Dendritic cell treated with granulocyte-macrophage colony-stimulating factor and Interleukin-4, amounts not matched to agents 40 ng/mL and 50 ng/mL, for 4 days (primary cell): Measurements from ENCODE around the gene FADS2.

Source experiments
- H3K27ac Mint-ChIP-seq: one replicate; pipeline ENCODE4 v1.8.0; 2022; ENCODE audit warnings: mild to moderate bottlenecking, mixed read lengths
- H3K27me3 Mint-ChIP-seq: one replicate; pipeline ENCODE4 v1.8.0; 2022; ENCODE audit warnings: mild to moderate bottlenecking, mixed read lengths
- H3K36me3 Mint-ChIP-seq: one replicate; pipeline ENCODE4 v1.8.0; 2022; ENCODE audit warnings: low read depth, mixed read lengths
- H3K4me1 Mint-ChIP-seq: one replicate; pipeline ENCODE4 v1.8.0; 2022; ENCODE audit warnings: low read depth, mixed read lengths
- H3K4me3 Mint-ChIP-seq: one replicate; pipeline ENCODE4 v1.8.0; 2022; ENCODE audit warnings: mild to moderate bottlenecking, moderate library complexity, mixed read lengths
- H3K9me3 Mint-ChIP-seq: one replicate; pipeline ENCODE4 v1.8.0; 2022; ENCODE audit warnings: mixed read lengths
- intact Hi-C: fragments of 100-400 bp; cut with micrococcal nuclease; formaldehyde crosslinking; loops from one replicate; pipeline ENCODE4 v1.15.0; 2022

FADS2 gene

DNA sequence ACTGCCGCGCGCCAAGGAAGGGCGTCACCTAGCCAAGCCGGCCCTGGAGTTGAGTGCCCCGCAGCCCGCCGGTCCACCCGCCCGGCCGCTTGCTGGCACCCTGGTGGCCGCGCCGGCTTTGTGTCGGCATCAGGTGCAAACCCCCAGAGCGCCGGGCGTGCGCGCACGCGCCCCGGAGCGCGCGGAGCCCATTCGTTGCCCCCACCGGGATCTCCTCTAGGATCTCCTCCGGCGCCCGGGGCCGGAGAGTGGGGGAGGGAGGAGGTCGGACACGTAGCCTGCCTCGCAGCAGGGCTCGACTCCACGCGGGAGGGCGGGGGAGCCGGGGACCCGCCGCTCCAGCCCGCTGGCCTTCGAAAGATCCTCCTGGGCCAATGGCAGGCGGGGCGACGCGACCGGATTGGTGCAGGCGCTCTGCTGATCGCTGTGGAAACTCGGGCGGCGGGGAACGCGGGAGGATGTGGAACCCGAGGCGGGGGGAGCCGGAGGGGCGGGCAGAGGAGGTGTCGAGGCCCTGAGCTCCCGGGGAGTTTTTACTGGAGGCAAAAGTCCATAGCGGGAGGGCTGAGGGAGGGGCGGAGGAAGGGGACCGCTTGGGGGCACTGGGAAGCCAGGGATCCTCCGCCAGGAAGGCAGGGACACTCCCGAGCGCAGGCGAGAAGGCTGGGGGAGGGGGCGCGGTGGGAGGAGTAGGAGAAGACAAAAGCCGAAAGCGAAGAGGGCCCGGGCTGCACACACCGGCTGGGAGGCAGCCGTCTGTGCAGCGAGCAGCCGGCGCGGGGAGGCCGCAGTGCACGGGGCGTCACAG lies at the start of gene FADS2:
Gene FADS2, plus strand, starts transcription at position 730 of the 808 bp plus-strand sequence. CDS start 91 bp downstream, outside the sequence.
- intact Hi-C loops, result loop anchor here (1.0 kb wide), 1 partner anchor 10 kb away; the partner anchor contains the start of gene FADS1

GRCh38 chr11:61778357-61778886 lies 49.7 kb upstream of the FADS2 start:
- intact Hi-C loops, result no loop called here
- no peak overlapping the region for H3K4me3 Mint-ChIP-seq
- H3K27me3 Mint-ChIP-seq, result peaks cover 37% of the 10 kb centered on the region
- peaks cover 31% of the 10 kb centered on the region for H3K4me1 Mint-ChIP-seq
- no peaks in the 10 kb centered on the region for H3K9me3 Mint-ChIP-seq
- H3K36me3 Mint-ChIP-seq, result peaks cover 4% of the 10 kb centered on the region
- H3K27ac Mint-ChIP-seq, result no peak overlapping the region

More for the DNA sequence above, at the start of gene FADS2:
- Mint-ChIP-seq H3K36me3 (peaks cover 51% of the 10 kb centered on the region), H3K27me3 (no peaks in the 10 kb centered on the region), H3K4me3 (peak within 1 kb of the TSS; percentile 97), H3K9me3 (no peaks in the 10 kb centered on the region), H3K27ac (peak within 1 kb of the TSS; percentile 97), H3K4me1 (peaks cover 58% of the 10 kb centered on the region)

- Mint-ChIP-seq H3K9me3 (no peaks in the 10 kb centered on the region), H3K27ac (no peak overlapping the region), H3K36me3 (peaks cover 11% of the 10 kb centered on the region), H3K4me1 (peaks cover 35% of the 10 kb centered on the region), H3K4me3 (no peak overlapping the region), H3K27me3 (peaks cover 37% of the 10 kb centered on the region)
- intact Hi-C loops, result no loop called here
Measured at GRCh38 chr11:61778920-61779650, 49.0 kb upstream of the FADS2 start.

DNA sequence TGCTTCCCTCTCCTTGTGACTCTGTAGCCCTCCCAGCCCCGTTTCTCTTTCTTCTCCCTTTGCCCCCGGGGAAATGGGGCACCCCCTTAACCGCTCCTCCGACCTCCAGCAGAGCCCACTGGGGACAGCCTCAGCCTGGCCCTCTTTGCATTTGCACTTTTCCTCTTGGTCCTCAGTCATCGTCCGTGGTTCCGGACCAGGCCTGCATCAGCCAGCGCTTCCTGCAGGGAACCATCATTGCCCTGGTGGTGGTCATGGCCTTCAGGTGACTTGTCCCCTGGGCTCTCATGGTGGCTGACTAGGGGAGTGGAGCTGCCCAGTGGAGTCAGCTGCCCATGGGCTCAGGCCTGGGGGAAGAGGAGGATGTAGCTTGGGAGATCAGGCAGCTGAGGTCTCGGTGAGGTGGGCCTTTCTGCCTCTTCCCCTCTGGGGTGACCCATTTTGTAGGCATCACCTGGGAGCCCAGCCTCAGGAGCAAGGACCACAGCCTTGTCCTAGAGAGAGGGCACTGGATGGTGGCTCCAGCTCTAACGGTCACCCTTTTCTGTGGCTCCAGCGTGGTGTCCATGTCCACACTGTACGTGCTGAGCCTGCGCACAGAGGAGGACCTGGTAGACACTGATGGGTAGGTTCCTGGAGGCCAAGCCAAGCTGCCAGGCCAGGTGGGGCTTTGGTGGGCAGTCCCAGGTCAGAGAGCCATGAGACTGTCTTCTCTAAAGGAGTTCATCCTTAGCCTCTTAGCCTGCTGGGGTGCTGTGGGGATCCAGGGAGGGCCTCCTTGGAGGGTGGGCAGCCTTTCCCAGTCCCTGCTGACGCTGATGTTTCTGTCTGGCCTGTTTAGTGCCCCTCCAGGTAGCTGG lies 48.2 kb upstream of the FADS2 start:
- Mint-ChIP-seq H3K9me3 (no peaks in the 10 kb centered on the region), H3K4me3 (no peak overlapping the region), H3K27me3 (peaks cover 33% of the 10 kb centered on the region), H3K36me3 (peaks cover 19% of the 10 kb centered on the region), H3K27ac (no peak overlapping the region), H3K4me1 (peaks cover 41% of the 10 kb centered on the region)
- intact Hi-C loops, result no loop called here

- no peak overlapping the region for H3K27ac Mint-ChIP-seq
- peaks cover 27% of the 10 kb centered on the region for H3K36me3 Mint-ChIP-seq
- no peaks in the 10 kb centered on the region for H3K9me3 Mint-ChIP-seq
- peaks cover 30% of the 10 kb centered on the region for H3K27me3 Mint-ChIP-seq
- H3K4me3 Mint-ChIP-seq, result no peak overlapping the region
- H3K4me1 Mint-ChIP-seq, result peaks cover 35% of the 10 kb centered on the region
- intact Hi-C loops, result no loop called here
Measured at GRCh38 chr11:61780581-61781162, 47.4 kb upstream of the FADS2 start.

GRCh38 chr11:61781585-61781984 lies 46.5 kb upstream of the FADS2 start:
- no peak overlapping the region for H3K27ac Mint-ChIP-seq
- peaks cover 29% of the 10 kb centered on the region for H3K4me1 Mint-ChIP-seq
- H3K4me3 Mint-ChIP-seq, result no peak overlapping the region
- peaks cover 26% of the 10 kb centered on the region for H3K27me3 Mint-ChIP-seq
- H3K36me3 Mint-ChIP-seq, result peaks cover 36% of the 10 kb centered on the region
- no peaks in the 10 kb centered on the region for H3K9me3 Mint-ChIP-seq
- intact Hi-C loops, result no loop called here

- peaks cover 22% of the 10 kb centered on the region for H3K4me1 Mint-ChIP-seq
- H3K9me3 Mint-ChIP-seq, result no peaks in the 10 kb centered on the region
- intact Hi-C loops, result no loop called here
- H3K4me3 Mint-ChIP-seq, result no peak overlapping the region
- peaks cover 43% of the 10 kb centered on the region for H3K36me3 Mint-ChIP-seq
- H3K27ac Mint-ChIP-seq, result no peak overlapping the region
- H3K27me3 Mint-ChIP-seq, result peaks cover 19% of the 10 kb centered on the region
Measured at GRCh38 chr11:61782299-61782698, 45.8 kb upstream of the FADS2 start.

DNA sequence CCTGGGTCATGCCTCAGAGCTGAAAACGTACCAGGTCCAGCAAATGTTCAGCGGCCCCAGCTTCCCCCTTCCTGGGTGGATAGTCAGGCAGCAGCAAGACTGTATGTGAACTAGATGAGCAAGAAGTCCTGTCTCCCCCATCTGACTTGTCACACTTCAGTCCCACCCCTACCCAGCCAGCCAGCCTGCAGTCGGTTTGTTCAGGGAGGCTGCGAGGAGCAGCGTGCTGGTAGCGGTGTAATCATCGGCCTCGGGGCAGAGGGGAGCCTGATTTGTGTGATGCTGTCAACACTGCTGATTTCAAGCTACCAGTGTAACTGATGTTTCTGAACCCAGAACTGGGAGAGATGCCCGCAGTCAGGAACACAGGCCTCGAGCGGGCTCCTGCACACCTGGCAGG lies 45.3 kb upstream of the FADS2 start:
- H3K27me3 Mint-ChIP-seq, result peaks cover 14% of the 10 kb centered on the region
- peaks cover 19% of the 10 kb centered on the region for H3K4me1 Mint-ChIP-seq
- no peak overlapping the region for H3K4me3 Mint-ChIP-seq
- no peaks in the 10 kb centered on the region for H3K9me3 Mint-ChIP-seq
- no peak overlapping the region for H3K27ac Mint-ChIP-seq
- H3K36me3 Mint-ChIP-seq, result peaks cover 49% of the 10 kb centered on the region
- intact Hi-C loops, result no loop called here

GRCh38 chr11:61783717-61784505 lies 44.2 kb upstream of the FADS2 start:
- peaks cover 21% of the 10 kb centered on the region for H3K4me1 Mint-ChIP-seq
- H3K4me3 Mint-ChIP-seq, result no peak overlapping the region
- H3K27me3 Mint-ChIP-seq, result peaks cover 3% of the 10 kb centered on the region
- intact Hi-C loops, result no loop called here
- peaks cover 59% of the 10 kb centered on the region for H3K36me3 Mint-ChIP-seq
- peak overlapping the region; percentile 10 for H3K27ac Mint-ChIP-seq
- no peaks in the 10 kb centered on the region for H3K9me3 Mint-ChIP-seq

- no peak overlapping the region for H3K4me3 Mint-ChIP-seq
- peak overlapping the region; percentile 10 for H3K27ac Mint-ChIP-seq
- peaks cover 23% of the 10 kb centered on the region for H3K4me1 Mint-ChIP-seq
- intact Hi-C loops, result no loop called here
- H3K9me3 Mint-ChIP-seq, result no peaks in the 10 kb centered on the region
- peaks cover 65% of the 10 kb centered on the region for H3K36me3 Mint-ChIP-seq
- H3K27me3 Mint-ChIP-seq, result peaks cover 3% of the 10 kb centered on the region
Measured at GRCh38 chr11:61784506-61784805, 43.6 kb upstream of the FADS2 start.

GRCh38 chr11:61785837-61786402 lies 42.2 kb upstream of the FADS2 start:
- Mint-ChIP-seq H3K36me3 (peaks cover 76% of the 10 kb centered on the region), H3K9me3 (no peaks in the 10 kb centered on the region), H3K27ac (no peak overlapping the region), H3K4me1 (peaks cover 27% of the 10 kb centered on the region), H3K27me3 (no peaks in the 10 kb centered on the region), H3K4me3 (no peak overlapping the region)
- intact Hi-C loops, result no loop called here

DNA sequence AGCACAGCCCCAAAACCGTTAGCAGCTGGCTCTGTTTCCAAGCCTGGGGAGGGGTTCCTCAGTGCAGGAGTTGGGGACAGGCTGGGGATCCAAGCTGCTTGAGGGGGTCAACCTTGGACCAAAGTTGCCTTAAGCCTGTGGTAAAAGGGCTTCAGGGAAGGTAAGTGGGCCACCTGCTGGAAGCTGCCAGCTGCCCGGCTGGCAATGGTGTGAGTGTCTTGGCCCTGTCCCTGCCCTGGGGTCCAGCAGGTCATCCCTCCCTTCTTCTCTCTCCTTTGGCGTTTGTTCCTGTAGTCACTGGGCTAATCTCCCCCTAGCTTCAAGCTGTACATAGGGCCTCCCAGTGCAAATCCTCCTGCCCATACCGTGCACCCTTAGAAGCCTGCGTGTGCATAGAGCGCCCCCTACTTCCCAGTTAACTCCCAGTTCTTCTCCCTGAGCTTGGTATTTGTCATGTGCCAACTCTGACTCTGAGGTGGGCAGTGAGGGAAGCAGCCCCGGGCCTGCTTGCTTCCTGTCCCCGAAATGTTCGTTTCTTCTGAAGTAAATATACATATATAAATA lies 40.1 kb upstream of the FADS2 start:
- no peaks in the 10 kb centered on the region for H3K9me3 Mint-ChIP-seq
- H3K27ac Mint-ChIP-seq, result no peak overlapping the region
- peaks cover 40% of the 10 kb centered on the region for H3K4me1 Mint-ChIP-seq
- intact Hi-C loops, result no loop called here
- H3K36me3 Mint-ChIP-seq, result peaks cover 87% of the 10 kb centered on the region
- H3K4me3 Mint-ChIP-seq, result no peak overlapping the region
- no peaks in the 10 kb centered on the region for H3K27me3 Mint-ChIP-seq
